Mesenchymal stem cell (in vitro differentiated cells and primary cell): ENCODE results near the gene SCYL1. TPM values are rescaled to one million over a fixed set of nuclear protein-coding genes. Genes with fewer than 3 reads are reported as not detected.

ENCODE experiments used
- DNase-seq: peaks from one replicate; pipeline ENCODE4 v3.0.0-alpha.2; 2013
- H2AFZ ChIP-seq: one replicate; pipeline ENCODE4 v1.6.1; 2013; ENCODE audit warnings: low read depth, mild to moderate bottlenecking, control low read depth, inconsistent platforms, low read length, moderate library complexity
- H2AK5ac ChIP-seq: 2 replicates; pipeline ENCODE4 v1.6.1; 2013; ENCODE audit warnings: low read length, moderate library complexity, mild to moderate bottlenecking, inconsistent platforms; ENCODE audit not compliant: severe bottlenecking
- H2BK120ac ChIP-seq: one replicate; pipeline ENCODE4 v1.6.1; 2013; ENCODE audit warnings: low read depth, mild to moderate bottlenecking, inconsistent platforms, low read length, moderate library complexity
- H2BK12ac ChIP-seq, 2 experiments: one replicate each; pipeline ENCODE4 v1.6.1; 2013; ENCODE audit warnings: inconsistent platforms in 2 of 2, low read length in 2 of 2, mild to moderate bottlenecking in 2 of 2, moderate library complexity in 2 of 2, control low read depth in 1 of 2
- H2BK15ac ChIP-seq: one replicate; pipeline ENCODE4 v1.6.1; 2013; ENCODE audit warnings: mild to moderate bottlenecking, low read depth, inconsistent platforms; ENCODE audit not compliant: poor library complexity, severe bottlenecking
- H2BK5ac ChIP-seq: 2 replicates; pipeline ENCODE4 v1.6.1; 2013; ENCODE audit warnings: low read depth, mild to moderate bottlenecking, low read length, control low read depth, inconsistent platforms; ENCODE audit not compliant: poor library complexity, severe bottlenecking
- H3K14ac ChIP-seq, 2 experiments: one replicate each; pipeline ENCODE4 v1.6.1; 2013; ENCODE audit warnings: inconsistent platforms in 2 of 2, low read length in 2 of 2, control low read depth in 1 of 2, mild to moderate bottlenecking in 1 of 2, moderate library complexity in 1 of 2
- H3K18ac ChIP-seq, 2 experiments: one replicate each; pipeline ENCODE4 v1.6.1; 2013; ENCODE audit warnings: inconsistent platforms in 2 of 2, low read length in 2 of 2, control low read depth in 1 of 2, low read depth in 1 of 2, mild to moderate bottlenecking in 1 of 2
- H3K23ac ChIP-seq, 2 experiments: one replicate each; pipeline ENCODE4 v1.6.1; 2013; ENCODE audit warnings: inconsistent platforms in 2 of 2, low read length in 2 of 2, mild to moderate bottlenecking in 2 of 2, moderate library complexity in 2 of 2, control low read depth in 1 of 2
- H3K27ac ChIP-seq: 2 replicates; pipeline ENCODE4 v1.5.1; 2013; ENCODE audit warnings: mild to moderate bottlenecking, moderate library complexity, low read length, control low read depth, inconsistent platforms; ENCODE audit not compliant: poor library complexity, severe bottlenecking
- H3K27me3 ChIP-seq, 2 experiments: 2 replicates each; pipeline versions ENCODE4 v1.6.1 to v1.7.0; 2013; ENCODE audit warnings: low read length in 2 of 2, mild to moderate bottlenecking in 2 of 2, moderate library complexity in 2 of 2, control low read depth in 1 of 2, inconsistent platforms in 1 of 2; ENCODE audit not compliant: control insufficient read depth in 1 of 2, insufficient read depth in 1 of 2
- H3K36me3 ChIP-seq, 2 experiments: 2 replicates each; pipeline versions ENCODE4 v1.6.1 to v1.7.0; 2013; ENCODE audit warnings: low read length in 2 of 2, control low read depth in 1 of 2, inconsistent platforms in 1 of 2, low read depth in 1 of 2, mild to moderate bottlenecking in 1 of 2; ENCODE audit not compliant: insufficient read depth in 2 of 2, control insufficient read depth in 1 of 2
- H3K4ac ChIP-seq, 2 experiments: one replicate each; pipeline ENCODE4 v1.6.1; 2013; ENCODE audit warnings: inconsistent platforms in 2 of 2, low read length in 2 of 2, mild to moderate bottlenecking in 2 of 2, moderate library complexity in 2 of 2, control low read depth in 1 of 2, low read depth in 1 of 2
- H3K4me1 ChIP-seq: 2 replicates; pipeline ENCODE4 v1.6.1; 2013; ENCODE audit warnings: low read depth, low read length, control low read depth; ENCODE audit not compliant: control insufficient read depth, insufficient read depth
- H3K4me2 ChIP-seq: 2 replicates; pipeline ENCODE4 v1.6.1; 2013; ENCODE audit warnings: low read length, mild to moderate bottlenecking, inconsistent platforms; ENCODE audit not compliant: poor library complexity, severe bottlenecking
- H3K4me3 ChIP-seq, 2 experiments: 2 replicates each; pipeline versions ENCODE4 v1.5.1 to v1.7.0; 2013; ENCODE audit warnings: low read length in 2 of 2, mild to moderate bottlenecking in 2 of 2, control low read depth in 1 of 2, low read depth in 1 of 2; ENCODE audit not compliant: insufficient read depth in 1 of 2
- H3K79me1 ChIP-seq: replicated peaks from 2 replicates; pipeline ENCODE4 v1.6.1; 2013; ENCODE audit warnings: mild to moderate bottlenecking, control low read depth, low read length, inconsistent platforms; ENCODE audit not compliant: poor library complexity, severe bottlenecking
- H3K9ac ChIP-seq: 2 replicates; pipeline ENCODE4 v1.7.0; 2013; ENCODE audit warnings: mild to moderate bottlenecking, low read length, moderate library complexity
- H3K9me3 ChIP-seq: 2 replicates; pipeline ENCODE4 v1.7.0; 2013; ENCODE audit warnings: mild to moderate bottlenecking, low read length; ENCODE audit not compliant: control insufficient read depth
- H4K8ac ChIP-seq: one replicate; pipeline ENCODE4 v1.6.1; 2013; ENCODE audit warnings: inconsistent platforms, mild to moderate bottlenecking, low read length, moderate library complexity
- H4K91ac ChIP-seq: one replicate; pipeline ENCODE4 v1.6.1; 2013; ENCODE audit warnings: mild to moderate bottlenecking, low read length, inconsistent platforms
- WGBS: methylation state at CpG from one replicate; pipeline ENCODE4 v1.1.7; 2013; ENCODE audit warnings: mixed read lengths; 5-methylcytosine and 5-hydroxymethylcytosine counted together
- polyA plus RNA-seq, 2 experiments: library from polyadenylated mRNA; stranded (reverse); fragments of 200-250 nt; gene quantifications; one replicate each; pipeline ENCODE4 v1.2.3, GENCODE V29; 2013

The SCYL1 gene
- polyA plus RNA-seq (2013, experiment 1 of 2): 114 TPM
- 115 TPM for polyA plus RNA-seq (2013, experiment 2 of 2)

DNA sequence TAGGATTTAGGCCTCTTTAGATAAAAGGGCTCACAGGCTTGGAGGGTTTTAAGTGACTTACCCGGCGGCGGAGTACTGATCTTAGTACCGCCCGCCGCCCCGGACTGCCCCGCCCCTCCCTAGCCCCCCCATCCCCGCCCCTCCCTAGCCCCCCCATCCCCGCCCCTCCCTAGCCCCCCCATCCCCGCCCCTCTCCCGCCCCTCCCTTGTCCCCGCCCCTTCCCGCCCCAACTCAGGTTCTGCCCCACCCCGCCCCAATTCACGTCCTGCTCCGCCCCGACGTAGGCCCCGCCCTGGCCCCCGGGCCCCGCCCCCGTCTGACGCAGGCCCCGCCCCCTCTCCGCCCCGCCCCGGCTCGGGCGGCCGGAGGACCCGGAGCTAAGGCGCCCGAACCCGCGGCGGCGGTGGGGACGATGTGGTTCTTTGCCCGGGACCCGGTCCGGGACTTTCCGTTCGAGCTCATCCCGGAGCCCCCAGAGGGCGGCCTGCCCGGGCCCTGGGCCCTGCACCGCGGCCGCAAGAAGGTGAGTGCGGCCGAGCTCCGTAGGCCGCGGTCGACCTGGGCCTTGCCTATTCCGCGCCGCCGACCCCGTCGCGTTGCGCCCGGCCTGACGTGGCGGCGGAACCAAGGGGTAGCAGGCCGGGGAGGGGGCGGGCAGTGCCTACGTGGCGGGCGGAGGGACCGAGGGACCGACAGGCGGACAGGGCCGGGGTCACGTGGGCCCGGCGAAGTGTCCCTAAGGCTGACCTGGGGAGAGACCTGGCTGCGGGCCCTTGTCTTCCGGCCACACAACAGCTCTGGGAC, at the start of gene SCYL1:
Gene SCYL1 (plus strand): TSS at position 343 of the 805 bp plus-strand sequence. CDS start 71 bp downstream, at position 414.
- peak within 1 kb of the TSS; percentile 57 for H2AFZ ChIP-seq
- H2BK12ac ChIP-seq: peak within 1 kb of the TSS; percentile 14 to 95
- H3K4me1 ChIP-seq: peaks cover 37% of the 10 kb centered on the region
- peak within 1 kb of the TSS; percentile 73 for H2BK15ac ChIP-seq
- peak within 1 kb of the TSS; percentile 93 for H2BK5ac ChIP-seq
- H3K4me3 ChIP-seq: peak within 1 kb of the TSS; percentile 97 to 98
- H2AK5ac ChIP-seq: peak within 1 kb of the TSS; percentile 57
- H3K79me1 ChIP-seq: peaks cover 23% of the 10 kb centered on the region
- peak; percentile 74 for DNase-seq
- H4K91ac ChIP-seq: peak within 1 kb of the TSS; percentile 97
- peak within 1 kb of the TSS; percentile 98 for H3K9ac ChIP-seq
- H2BK120ac ChIP-seq: peak within 1 kb of the TSS; percentile 80
- peaks cover 35 to 36% of the 10 kb centered on the region in 2 experiments for H3K36me3 ChIP-seq
- peak within 1 kb of the TSS; percentile 95 to 98 for H3K4ac ChIP-seq
- H3K4me2 ChIP-seq: peak within 1 kb of the TSS; percentile 88
- under 1% methylated on average over 57 of the region's 82 CpGs for WGBS
- peak within 1 kb of the TSS in 1 of 2 experiments; percentile 93 for H3K14ac ChIP-seq
- H4K8ac ChIP-seq: peak within 1 kb of the TSS; percentile 59
- peak within 1 kb of the TSS; percentile 10 for H3K27ac ChIP-seq
- H3K23ac ChIP-seq: peak within 1 kb of the TSS; percentile 72 to 73
- H3K18ac ChIP-seq: peak within 1 kb of the TSS; percentile 60 to 99
- no peaks in the 10 kb centered on the region for H3K27me3 ChIP-seq
- no peaks in the 10 kb centered on the region for H3K9me3 ChIP-seq

DNA sequence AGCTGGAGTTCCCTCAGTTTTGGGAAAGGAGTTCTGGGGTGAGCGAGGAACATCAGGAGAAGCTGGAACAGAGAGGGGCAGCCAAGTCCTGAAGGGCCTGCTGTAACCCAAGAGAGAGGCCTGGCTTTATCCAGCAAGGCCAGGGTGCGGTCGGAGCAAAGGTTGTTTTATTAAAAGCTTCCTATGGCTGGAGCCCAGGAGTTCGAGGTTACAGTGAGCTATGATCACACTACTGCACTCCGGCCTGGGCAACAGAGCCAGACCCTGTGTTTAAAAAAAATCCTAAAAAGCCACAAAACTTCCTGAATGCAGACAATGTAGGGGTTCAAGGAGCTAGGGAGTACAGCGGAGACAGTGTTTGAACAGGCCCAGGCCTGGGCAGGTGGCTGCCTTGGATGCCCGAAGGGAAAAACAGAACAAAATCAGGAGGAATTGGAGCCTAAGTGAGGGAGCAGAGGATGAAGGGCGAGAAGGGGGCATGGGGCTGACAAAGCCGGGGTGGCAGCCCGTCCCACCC, 48.2 kb upstream of the SCYL1 start:
- WGBS: 76% methylated on average over 6 of the region's 10 CpGs
- peak overlapping the region; percentile 51 to 82 for H2BK12ac ChIP-seq
- peak overlapping the region; percentile 54 for H2AFZ ChIP-seq
- H3K9ac ChIP-seq: peak overlapping the region; percentile 99
- DNase-seq: peak; percentile 49
- peak overlapping the region; percentile 90 for H4K8ac ChIP-seq
- peak overlapping the region; percentile 94 for H2BK5ac ChIP-seq
- peak overlapping the region; percentile 99 for H4K91ac ChIP-seq
- H3K4me2 ChIP-seq: peak overlapping the region; percentile 93
- no peaks in the 10 kb centered on the region for H3K36me3 ChIP-seq
- H2BK15ac ChIP-seq: peak overlapping the region; percentile 92
- H3K27ac ChIP-seq: peak overlapping the region; percentile 95
- peak overlapping the region in 1 of 2 experiments; percentile 85 for H3K14ac ChIP-seq
- H2BK120ac ChIP-seq: peak overlapping the region; percentile 99
- H3K23ac ChIP-seq: peak overlapping the region; percentile 11 to 66
- no peaks in the 10 kb centered on the region for H3K9me3 ChIP-seq
- H2AK5ac ChIP-seq: peak overlapping the region; percentile 98
- H3K4me3 ChIP-seq: peak overlapping the region; percentile 67 to 82
- H3K27me3 ChIP-seq: no peaks in the 10 kb centered on the region
- peak overlapping the region; percentile 98 to 100 for H3K4ac ChIP-seq
- peaks cover 4% of the 10 kb centered on the region for H3K79me1 ChIP-seq
- peak overlapping the region; percentile 99 for H3K18ac ChIP-seq
- H3K4me1 ChIP-seq: peaks cover 27% of the 10 kb centered on the region

DNA sequence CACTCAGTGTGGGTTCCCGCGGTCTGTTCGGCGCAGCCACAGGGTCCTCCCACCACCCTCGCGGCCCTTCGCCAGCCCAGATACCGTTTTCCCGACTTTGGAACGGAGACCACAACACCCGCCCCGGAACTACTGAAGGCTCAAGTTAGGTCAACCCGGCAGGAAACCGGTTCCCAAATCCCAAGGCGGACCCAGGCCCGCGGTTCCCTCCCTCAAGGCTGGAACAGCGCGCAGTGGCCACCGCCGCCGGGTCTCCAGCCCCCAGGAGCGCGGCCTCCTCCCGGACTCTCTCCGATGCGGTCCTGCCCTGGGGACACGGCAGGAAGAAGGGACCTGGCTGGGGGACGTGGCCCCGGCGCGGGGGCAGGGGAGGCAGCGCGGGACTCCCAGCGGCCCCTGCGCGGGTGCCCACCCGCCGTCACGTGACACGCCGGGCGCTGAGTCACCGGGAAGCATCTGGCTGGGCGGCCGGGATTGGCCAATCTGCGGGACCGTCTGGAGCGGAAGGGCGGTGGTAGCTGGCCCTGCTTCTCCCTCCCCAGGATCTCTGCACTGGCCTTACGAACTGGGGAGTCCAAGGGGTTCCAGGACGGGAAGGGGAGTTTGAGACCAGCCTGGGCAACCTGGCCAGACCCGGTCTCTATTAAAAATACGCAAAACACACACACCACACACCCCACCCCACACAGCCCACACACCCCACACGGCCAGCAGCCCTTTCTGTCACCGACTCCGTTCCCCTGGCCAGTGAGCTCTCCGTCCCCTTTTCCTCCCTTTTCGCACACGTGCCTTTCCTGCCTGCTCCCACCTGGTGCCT, 47.5 kb upstream of the SCYL1 start:
- Histone ChIP-seq H3K4me2 (peak overlapping the region; percentile 93), H2AFZ (peak overlapping the region; percentile 54), H3K4me1 (peaks cover 22% of the 10 kb centered on the region), H3K9ac (peak overlapping the region; percentile 99), H3K18ac (peak overlapping the region; percentile 99), H4K91ac (peak overlapping the region; percentile 99), H3K14ac (peak overlapping the region in 1 of 2 experiments; percentile 85), H4K8ac (peak overlapping the region; percentile 90), H2AK5ac (peak overlapping the region; percentile 98), H3K4me3 (peak overlapping the region; percentile 67 to 82), H3K79me1 (peaks cover 4% of the 10 kb centered on the region), H3K9me3 (no peaks in the 10 kb centered on the region), H3K36me3 (no peaks in the 10 kb centered on the region), H3K4ac (peak overlapping the region; percentile 98 to 100), H2BK5ac (peak overlapping the region; percentile 94), H3K27me3 (no peaks in the 10 kb centered on the region), H3K23ac (peak overlapping the region; percentile 11 to 66), H2BK12ac (peak overlapping the region; percentile 82 to 95), H3K27ac (peak overlapping the region; percentile 95), H2BK15ac (peak overlapping the region; percentile 92), H2BK120ac (peak overlapping the region; percentile 99)
- WGBS: 5% methylated on average over 58 of the region's 60 CpGs
- DNase-seq: peak; percentile 95
